Adrenal gland (tissue), 12 donors: ENCODE results near the gene TET3. TPM values are rescaled to one million over a fixed set of nuclear protein-coding genes. Genes with fewer than 3 reads are reported as not detected.
A peak's percentile ranks its signal among the peaks of the same experiment; 100 is the strongest.

ENCODE experiments used
- DNase-seq, 7 donors: peaks; one replicate each; pipeline ENCODE4 v3.0.0-alpha.2; 2019 to 2020
- H3K27ac ChIP-seq, 5 donors: fragments of 200-600 bp; sonication (generic) in 4 of 5; 1 replicate in 3 of 5; 2 replicates in 2 of 5; pipeline versions ENCODE4 v1.5.1 to v1.8.0; 2016 to 2020; ENCODE audit warnings: mild to moderate bottlenecking in 1 of 5
- H3K27me3 ChIP-seq: fragments of 200-600 bp; 2 replicates; pipeline ENCODE4 v1.8.0; 2021
- H3K36me3 ChIP-seq, 2 donors: fragments of 200-600 bp; replicated peaks in 1 of 2; 1 replicate in 1 of 2; 2 replicates in 1 of 2; pipeline versions ENCODE4 v1.5.1 to v1.8.0; 2018 to 2022
- H3K4me1 ChIP-seq, 2 donors: fragments of 200-600 bp; replicated peaks in 1 of 2; 1 replicate in 1 of 2; 2 replicates in 1 of 2; pipeline versions ENCODE4 v1.5.1 to v1.8.0; 2018 to 2021
- H3K4me3 ChIP-seq, 4 donors: fragments of 200-600 bp; sonication (generic) in 3 of 4; one replicate each; pipeline ENCODE4 v1.5.1; 2016 to 2018
- H3K9me3 ChIP-seq, 3 donors: fragments of 200-600 bp; sonication (generic) in 1 of 3; replicated peaks in 1 of 3; 1 replicate in 2 of 3; 2 replicates in 1 of 3; pipeline versions ENCODE4 v1.5.1 to v1.8.0; 2016 to 2021
- CTCF ChIP-seq, 6 experiments: fragments of 450-650 bp in 4 of 6; fragments of 200-600 bp in 2 of 6; sonication (generic) in 1 of 6; IDR thresholded peaks; 1 replicate in 5 of 6; 2 replicates in 1 of 6; pipeline versions ENCODE4 v1.5.1 to v1.8.0; 2016 to 2021; ENCODE audit warnings: antibody characterized with exemption in 6 of 6, mild to moderate bottlenecking in 2 of 6, moderate library complexity in 1 of 6
- POLR2A ChIP-seq, 2 donors: fragments of 450-650 bp; IDR thresholded peaks; one replicate each; pipeline ENCODE4 v1.6.1; 2017; ENCODE audit warnings: antibody characterized with exemption in 2 of 2, mild to moderate bottlenecking in 2 of 2, moderate library complexity in 1 of 2
- WGBS, 4 donors: extraction: QIAGEN DNeasy Blood & Tissue Kit in 2 of 4; methylation state at CpG; one replicate each; pipeline versions ENCODE4 v1.1.5 to v1.1.7; 2013 to 2017; 5-methylcytosine and 5-hydroxymethylcytosine counted together
- intact Hi-C, 2 donors: fragments of 100-400 bp; cut with DNase I; formaldehyde crosslinking; loops; one replicate each; pipeline versions ENCODE4 v1.14.1 to v1.15.0; 2022 to 2023
- polyA plus RNA-seq, 3 donors: library from polyadenylated mRNA; stranded (reverse); fragments of 200-250 nt in 2 of 3; fragments of 350-450 nt in 1 of 3; fragmentation: Illumina TruSeq in 1 of 3; extraction: RNeasy Lipid Tissue Mini Kit (QIAGEN cat#74804) in 1 of 3; gene quantifications; one replicate each; pipeline ENCODE4 v1.2.3, GENCODE V29; 2013 to 2014
- total RNA-seq, 9 donors: library from RNA; depleted of rRNA in 4 of 9; stranded (reverse); fragments of >200 nt in 4 of 9; fragments of 120-200 nt in 1 of 9; fragmentation: NEBNext Ultra II Directional in 1 of 9; extraction: Animal tissue kit (Norgen Biotek cat#: 25700) in 1 of 9; gene quantifications; one replicate each; pipeline versions ENCODE4 v1.1.0 to v1.2.4, GENCODE V29; 2013 to 2023
- donor health status: healthy with polysubstance abuse.
- donor health status: Bipolar disorder and iron deficiency.
- donor health status: DM: yes; HTN: yes; CAD: no.
- donor health status: DM: no; HTN: no; CAD: no.
- donor health status: DM: no; HTN: no; CAD: no.
- donor health status: DM: yes; HTN: yes; CAD: no.

TET3 gene
- total and polyA plus RNA-seq, 12 donors, result 1.3 to 8.6 (median 5.4) TPM

GRCh38 chr2:73983322-73984202, 1.1 kb upstream of the TET3 start:
- no peak for TF ChIP-seq CTCF (IDR thresholded peaks at IDR 0.05)
- TF ChIP-seq POLR2A (IDR thresholded peaks at IDR 0.05), result no peak
- Histone ChIP-seq H3K4me1 (peaks cover 20 to 64% of the 10 kb centered on the region in 2 donors), H3K4me3 (peak overlapping the region in 1 of 4 donors; percentile 78), H3K9me3 (no peaks in the 10 kb centered on the region), H3K27me3 (no peaks in the 10 kb centered on the region), H3K36me3 (no peaks in the 10 kb centered on the region), H3K27ac (peak overlapping the region in 2 of 5 donors; percentile 29 to 86)
- intact Hi-C loops, result no loop called here
- DNase-seq, result peak in 2 of 7 donors; percentile 29 to 30
- WGBS, 4 donors, result 55 to 64% (median 61%) methylated on average over 23 to 35 of the region's 35 CpGs

GRCh38 chr2:73984922-73985307, 205 bp downstream of the TET3 start:
- 0 to 1% (median 0%) methylated on average over 3 to 54 of the region's 58 CpGs; no CpG with 5 or more reads in 1 of the 4 donors for WGBS, 4 donors
- Histone ChIP-seq H3K4me1 (peaks cover 15 to 58% of the 10 kb centered on the region in 2 donors), H3K4me3 (peak overlapping the region in 1 of 4 donors; percentile 78), H3K36me3 (no peaks in the 10 kb centered on the region), H3K27me3 (no peaks in the 10 kb centered on the region), H3K27ac (peak overlapping the region in 2 of 5 donors; percentile 29 to 86), H3K9me3 (no peaks in the 10 kb centered on the region)
- DNase-seq, result peak in 5 of 7 donors; percentile 44 to 68 (median 55)
- intact Hi-C loops, result no loop called here
- TF ChIP-seq CTCF (IDR thresholded peaks at IDR 0.05) (no peak), POLR2A (IDR thresholded peaks at IDR 0.05) (peak; percentile 43)

- Histone ChIP-seq H3K36me3 (no peaks in the 10 kb centered on the region), H3K27ac (peak overlapping the region in 3 of 5 donors; percentile 47 to 86 (median 67)), H3K4me1 (peaks cover 15 to 52% of the 10 kb centered on the region in 2 donors), H3K9me3 (no peaks in the 10 kb centered on the region), H3K27me3 (no peaks in the 10 kb centered on the region), H3K4me3 (peak overlapping the region in 2 of 4 donors; percentile 59 to 78)
- TF ChIP-seq POLR2A (IDR thresholded peaks at IDR 0.05), result peak in 1 of 2 donors; percentile 45
- no peak for TF ChIP-seq CTCF (IDR thresholded peaks at IDR 0.05)
- intact Hi-C loops, result no loop called here
- WGBS, 4 donors, result 1 to 7% (median 4%) methylated on average over 7 to 57 of the region's 66 CpGs
- peak in 5 of 7 donors; percentile 39 to 59 (median 50) for DNase-seq
These were observed 786 bp downstream of the TET3 start for GRCh38 chr2:73985308-73986084.
